A673 (cell line): ENCODE measurements around the gene LARGE1. TPM values are rescaled to one million over a fixed set of nuclear protein-coding genes. Genes with fewer than 3 reads are reported as not detected.

Source experiments
- BruUV-seq: library from RNA; stranded (reverse); fragments of 400-500 nt; replicated peaks from 2 replicates; lab custom pipeline; 2021; lab: Mats Ljungman, UMichigan
- CTCF ChIA-PET: fragments of 300-600 bp; sonication (Branson Sonifier 250); formaldehyde crosslinking; loops from one replicate; lab custom pipeline; 2022; ENCODE audit warnings: antibody characterized with exemption; lab: Charles Lee
- POLR2A ChIA-PET: fragments of 300-600 bp; sonication (Branson Sonifier 250); formaldehyde crosslinking; loops from one replicate; lab custom pipeline; 2022; ENCODE audit warnings: antibody characterized with exemption; ENCODE audit not compliant: low non-redundant PET; lab: Charles Lee
- DNase-seq: peaks from one replicate; pipeline ENCODE4 v3.0.0-alpha.2; 2015; ENCODE audit warnings: low spot score
- H3K27ac ChIP-seq: fragments of 200-600 bp; sonication (generic); 2 replicates; pipeline ENCODE4 v1.5.1; 2016; ENCODE audit warnings: mixed run types, low read depth, mild to moderate bottlenecking, mixed read lengths, antibody characterized with exemption, low read length; ENCODE audit not compliant: poor library complexity, severe bottlenecking
- H3K27me3 ChIP-seq: fragments of 200-600 bp; sonication (generic); replicated peaks from 2 replicates; pipeline ENCODE4 v1.6.1; 2017; ENCODE audit warnings: mixed run types, low read depth, mild to moderate bottlenecking, mixed read lengths, antibody characterized with exemption, low read length; ENCODE audit not compliant: insufficient read depth, poor library complexity
- H3K36me3 ChIP-seq: fragments of 200-600 bp; sonication (generic); 2 replicates; pipeline ENCODE4 v1.6.1; 2016; ENCODE audit warnings: mixed run types, mild to moderate bottlenecking, mixed read lengths, antibody characterized with exemption, low read length; ENCODE audit not compliant: insufficient read depth, poor library complexity, severe bottlenecking
- H3K4me1 ChIP-seq: fragments of 200-600 bp; sonication (generic); 2 replicates; pipeline ENCODE4 v1.6.1; 2017; ENCODE audit warnings: mixed run types, mild to moderate bottlenecking, mixed read lengths, antibody characterized with exemption, low read length; ENCODE audit not compliant: insufficient read depth, poor library complexity, severe bottlenecking
- H3K4me3 ChIP-seq: fragments of 200-600 bp; sonication (generic); 2 replicates; pipeline ENCODE4 v1.5.1; 2016; ENCODE audit warnings: low read depth, mixed run types, mild to moderate bottlenecking, mixed read lengths, low read length; ENCODE audit not compliant: poor library complexity, severe bottlenecking
- H3K9me3 ChIP-seq: fragments of 200-600 bp; sonication (generic); 2 replicates; pipeline ENCODE4 v1.6.1; 2016; ENCODE audit warnings: mixed run types, low read depth, mild to moderate bottlenecking, mixed read lengths, antibody characterized with exemption, low read length; ENCODE audit not compliant: poor library complexity, severe bottlenecking
- EZH2 ChIP-seq: fragments of 200-600 bp; sonication (generic); IDR thresholded peaks from 2 replicates; pipeline ENCODE4 v1.6.1; 2017; ENCODE audit warnings: borderline replicate concordance, low read depth, mild to moderate bottlenecking, mixed read lengths, antibody characterized with exemption, low read length; ENCODE audit not compliant: poor library complexity, severe bottlenecking
- intact Hi-C: fragments of 100-400 bp; cut with micrococcal nuclease; formaldehyde crosslinking; loops from one replicate; pipeline ENCODE4 v1.10.0; 2022; ENCODE audit not compliant: unreplicated experiment
- total RNA-seq: library from RNA; stranded (reverse); gene quantifications from 2 replicates; pipeline ENCODE4 v1.2.3, GENCODE V29; 2021
- TF ChIP-seq, protein P1 (sequence below): fragments of 300-800, 200-600 bp; sonication (generic); conservative IDR thresholded peaks from 2 replicates; pipeline ENCODE4 v1.5.1; 2017; ENCODE audit warnings: low read depth, mild to moderate bottlenecking, antibody characterized with exemption, low read length, moderate library complexity, mixed read lengths

Gene LARGE1
- total RNA-seq, 1 experiment from 2014 or later = not detected

DNA sequence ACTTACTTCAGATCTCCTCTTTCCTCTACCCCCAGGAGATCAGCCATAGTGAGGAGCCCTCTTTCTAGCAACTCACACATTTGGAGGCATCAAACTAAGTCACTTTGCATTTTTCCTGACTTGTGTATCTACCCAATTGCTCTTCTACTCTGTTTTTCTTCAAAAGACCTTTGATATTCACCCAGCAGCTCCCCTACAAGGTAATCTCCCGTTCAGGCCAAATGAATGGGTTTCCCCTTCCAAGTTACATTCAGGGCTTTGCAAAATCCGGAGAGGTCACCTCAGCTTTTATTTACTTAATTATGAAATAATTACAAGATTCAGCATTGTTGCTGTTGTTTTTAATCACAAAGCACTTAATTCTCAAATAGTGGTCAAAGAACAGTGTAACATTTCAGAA, 6.1 kb downstream of the LARGE1 start:
- CTCF ChIA-PET = no interaction called here
- no TSS peak for BruUV-seq

DNA sequence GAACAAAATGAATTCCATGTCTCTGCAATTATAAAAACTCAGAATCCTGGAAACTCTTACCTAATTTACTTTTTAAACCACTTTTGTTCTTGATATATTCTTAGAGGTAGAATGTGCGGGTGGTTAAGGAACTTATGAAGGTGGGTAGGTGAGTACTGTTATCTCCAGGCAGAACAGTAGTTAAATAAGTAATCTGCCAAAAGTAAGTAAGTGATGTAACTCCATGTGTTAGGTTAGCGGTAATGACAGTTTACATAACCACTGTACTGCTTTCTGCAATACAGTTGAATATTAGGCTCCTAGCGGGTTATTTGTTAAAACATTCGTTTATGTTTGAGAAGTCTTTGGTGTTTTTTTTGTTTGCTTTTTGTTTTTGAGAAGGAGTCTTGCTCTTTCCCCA, 7.1 kb downstream of the LARGE1 start:
- H3K27me3 ChIP-seq = peaks cover under 1% of the 10 kb centered on the region
- no peaks in the 10 kb centered on the region for H3K9me3 ChIP-seq
- H3K4me3 ChIP-seq = no peak overlapping the region
- BruUV-seq = no TSS peak
- TF ChIP-seq, protein P1, sequence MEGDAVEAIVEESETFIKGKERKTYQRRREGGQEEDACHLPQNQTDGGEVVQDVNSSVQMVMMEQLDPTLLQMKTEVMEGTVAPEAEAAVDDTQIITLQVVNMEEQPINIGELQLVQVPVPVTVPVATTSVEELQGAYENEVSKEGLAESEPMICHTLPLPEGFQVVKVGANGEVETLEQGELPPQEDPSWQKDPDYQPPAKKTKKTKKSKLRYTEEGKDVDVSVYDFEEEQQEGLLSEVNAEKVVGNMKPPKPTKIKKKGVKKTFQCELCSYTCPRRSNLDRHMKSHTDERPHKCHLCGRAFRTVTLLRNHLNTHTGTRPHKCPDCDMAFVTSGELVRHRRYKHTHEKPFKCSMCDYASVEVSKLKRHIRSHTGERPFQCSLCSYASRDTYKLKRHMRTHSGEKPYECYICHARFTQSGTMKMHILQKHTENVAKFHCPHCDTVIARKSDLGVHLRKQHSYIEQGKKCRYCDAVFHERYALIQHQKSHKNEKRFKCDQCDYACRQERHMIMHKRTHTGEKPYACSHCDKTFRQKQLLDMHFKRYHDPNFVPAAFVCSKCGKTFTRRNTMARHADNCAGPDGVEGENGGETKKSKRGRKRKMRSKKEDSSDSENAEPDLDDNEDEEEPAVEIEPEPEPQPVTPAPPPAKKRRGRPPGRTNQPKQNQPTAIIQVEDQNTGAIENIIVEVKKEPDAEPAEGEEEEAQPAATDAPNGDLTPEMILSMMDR = no peak
- no peak for TF ChIP-seq EZH2
- no peak overlapping the region for H3K27ac ChIP-seq
- DNase-seq = no peak
- ChIA-PET CTCF (no interaction called here), POLR2A (no interaction called here)
- intact Hi-C loops = no loop called here
- H3K4me1 ChIP-seq = no peaks in the 10 kb centered on the region
- no peaks in the 10 kb centered on the region for H3K36me3 ChIP-seq

More for the DNA sequence above, 6.1 kb downstream of the LARGE1 start:
- Histone ChIP-seq H3K4me1 (no peaks in the 10 kb centered on the region), H3K9me3 (no peaks in the 10 kb centered on the region), H3K36me3 (no peaks in the 10 kb centered on the region), H3K27ac (no peak overlapping the region), H3K4me3 (no peak overlapping the region), H3K27me3 (peaks cover 8% of the 10 kb centered on the region)
- POLR2A ChIA-PET = no interaction called here
- intact Hi-C loops = no loop called here
- no peak for DNase-seq
- no peak for TF ChIP-seq EZH2
- TF ChIP-seq, protein P1 = no peak

DNA sequence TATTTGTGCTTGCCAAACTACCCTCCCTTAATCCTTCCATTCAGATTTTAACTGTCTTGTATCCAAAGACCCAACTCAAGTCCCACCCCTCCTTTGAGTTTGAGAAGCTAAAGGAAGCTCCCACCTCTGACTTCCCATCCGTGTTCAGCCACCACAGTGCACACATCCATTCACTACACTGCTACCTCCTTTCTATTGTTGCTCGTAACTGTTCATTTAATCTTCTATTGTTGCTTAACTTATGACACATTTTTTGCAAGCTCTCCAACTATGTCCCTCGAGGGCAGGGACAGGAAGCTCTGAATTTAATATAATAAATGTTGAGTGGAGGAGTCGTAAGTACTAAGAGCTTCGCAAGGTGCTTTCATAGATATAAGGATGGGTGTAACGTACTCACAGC, 10.4 kb downstream of the LARGE1 start:
- H3K27ac ChIP-seq = no peak overlapping the region
- no peaks in the 10 kb centered on the region for H3K36me3 ChIP-seq
- H3K4me3 ChIP-seq = no peak overlapping the region
- no peaks in the 10 kb centered on the region for H3K9me3 ChIP-seq
- intact Hi-C loops = no loop called here
- H3K27me3 ChIP-seq = no peaks in the 10 kb centered on the region
- CTCF ChIA-PET = no interaction called here
- no peak for TF ChIP-seq EZH2
- TF ChIP-seq, protein P1 = no peak
- POLR2A ChIA-PET = no interaction called here
- no TSS peak for BruUV-seq
- no peak for DNase-seq
- no peaks in the 10 kb centered on the region for H3K4me1 ChIP-seq
